HepG2 (cell line): ENCODE results near the gene C18orf63. TPM values are rescaled to one million over a fixed set of nuclear protein-coding genes. Genes with fewer than 3 reads are reported as not detected.

Source experiments
- ARID4A ChIP-seq: sonication (generic); formaldehyde crosslinking; IDR thresholded peaks from 2 replicates; pipeline ENCODE4 v1.5.0; 2020; ENCODE audit warnings: mild to moderate bottlenecking, missing genetic modification reagents, borderline replicate concordance
- ARNT ChIP-seq: fragments of 450-650 bp; IDR thresholded peaks from 2 replicates; pipeline ENCODE4 v1.6.1; 2017
- BRD4 ChIP-seq: sonication (generic); formaldehyde crosslinking; IDR thresholded peaks from 2 replicates; pipeline ENCODE4 v1.4.0; 2020; ENCODE audit warnings: missing genetic modification reagents
- GABPA ChIP-seq, 2 experiments: IDR thresholded peaks; 2 replicates each; pipeline ENCODE4 v1.6.1; 2011 to 2016; ENCODE audit warnings: low read depth in 2 of 2, low read length in 1 of 2, missing biosample characterization in 1 of 2, missing genetic modification characterization in 1 of 2
- HNRNPH1 ChIP-seq: fragments of 200-400 bp; formaldehyde crosslinking; optimal IDR thresholded peaks from 2 replicates; pipeline ENCODE3; 2017; ENCODE audit warnings: mild to moderate bottlenecking, low read depth, low read length
- KAT2B ChIP-seq: fragments of 150-350 bp; IDR thresholded peaks from 2 replicates; pipeline ENCODE4 v1.6.1; 2014; ENCODE audit warnings: low read depth, low read length, borderline replicate concordance
- MLLT10 ChIP-seq: sonication (generic); formaldehyde crosslinking; IDR thresholded peaks from 2 replicates; pipeline ENCODE4 v1.4.0; 2020; ENCODE audit warnings: missing genetic modification reagents
- NCOR1 ChIP-seq: fragments of 200-600 bp; sonication (generic); IDR thresholded peaks from 2 replicates; pipeline ENCODE4 v1.7.0; 2017; ENCODE audit warnings: antibody characterized with exemption, low read length, borderline replicate concordance
- NR3C1 ChIP-seq: sonication (generic); formaldehyde crosslinking; IDR thresholded peaks from 2 replicates; pipeline ENCODE4 v1.4.0; 2020; ENCODE audit warnings: missing genetic modification reagents
- RERE ChIP-seq: IDR thresholded peaks from 2 replicates; pipeline ENCODE4 v1.6.1; 2016; ENCODE audit warnings: low read depth, missing genetic modification reagents, missing compliant biosample characterization
- SCMH1 ChIP-seq: sonication (generic); formaldehyde crosslinking; IDR thresholded peaks from 2 replicates; pipeline ENCODE4 v1.9.0; 2021; ENCODE audit warnings: missing genetic modification reagents, mild to moderate bottlenecking, borderline replicate concordance
- SPEN ChIP-seq: sonication (generic); formaldehyde crosslinking; IDR thresholded peaks from 2 replicates; pipeline ENCODE4 v1.5.1; 2020; ENCODE audit warnings: low read depth, mild to moderate bottlenecking, missing genetic modification reagents
- ZC3H13 ChIP-seq: sonication (generic); formaldehyde crosslinking; IDR thresholded peaks from 2 replicates; pipeline ENCODE4 v1.8.1; 2023; ENCODE audit warnings: mild to moderate bottlenecking, missing genetic modification reagents, moderate library complexity
- ZEB1 ChIP-seq: IDR thresholded peaks from 2 replicates; pipeline ENCODE4 v1.6.1; 2012; ENCODE audit warnings: mild to moderate bottlenecking, low read depth, inconsistent platforms; ENCODE audit not compliant: insufficient replicate concordance
- ZNF12 ChIP-seq: sonication (generic); formaldehyde crosslinking; IDR thresholded peaks from 2 replicates; pipeline ENCODE4 v1.5.0; 2020; ENCODE audit warnings: missing genetic modification reagents
- ZNF264 ChIP-seq: sonication (generic); formaldehyde crosslinking; IDR thresholded peaks from 2 replicates; pipeline ENCODE4 v1.4.0; 2020; ENCODE audit warnings: missing genetic modification reagents
- ZNF501 ChIP-seq: sonication (generic); formaldehyde crosslinking; IDR thresholded peaks from 2 replicates; pipeline ENCODE4 v1.5.1; 2020; ENCODE audit warnings: mild to moderate bottlenecking, moderate library complexity, missing genetic modification reagents
- ZNF775 ChIP-seq: sonication (generic); formaldehyde crosslinking; IDR thresholded peaks from 2 replicates; pipeline ENCODE4 v1.4.0; 2020; ENCODE audit warnings: missing genetic modification reagents, mild to moderate bottlenecking, moderate library complexity, borderline replicate concordance
- polyA plus RNA-seq, 8 experiments: library from polyadenylated mRNA; depleted of rRNA in 3 of 8; stranded (reverse) in 7 of 8; unstranded in 1 of 8; fragments of >200 nt; fragmentation: Illumina TruSeq in 4 of 8; extraction: Trizol in 4 of 8; gene quantifications; 2 replicates each; pipeline versions ENCODE4 v1.2.1 to v1.2.3, GENCODE V29; 2011 to 2016; ENCODE audit warnings: low read depth in 4 of 8, missing spikeins in 1 of 8, mixed read lengths in 1 of 8; ENCODE audit not compliant: insufficient read depth in 1 of 8
- total RNA-seq, 5 experiments: library from RNA; depleted of rRNA; stranded (reverse); fragments of >200 nt; fragmentation: Illumina TruSeq; extraction: Trizol; gene quantifications; 2 replicates each; pipeline ENCODE4 v1.2.3, GENCODE V29; 2016; ENCODE audit warnings: low read depth in 1 of 5
- TF ChIP-seq, protein P1 (sequence below): sonication (generic); formaldehyde crosslinking; IDR thresholded peaks from 2 replicates; pipeline ENCODE4 v1.5.0; 2020; ENCODE audit warnings: missing genetic modification reagents, mild to moderate bottlenecking, borderline replicate concordance

Gene C18orf63
- total and polyA plus RNA-seq, 2 of the 13 experiments (the other 11 are each of a cell fraction or from before 2014, with no cell fraction given) = 0.01 TPM; not detected in 1

DNA sequence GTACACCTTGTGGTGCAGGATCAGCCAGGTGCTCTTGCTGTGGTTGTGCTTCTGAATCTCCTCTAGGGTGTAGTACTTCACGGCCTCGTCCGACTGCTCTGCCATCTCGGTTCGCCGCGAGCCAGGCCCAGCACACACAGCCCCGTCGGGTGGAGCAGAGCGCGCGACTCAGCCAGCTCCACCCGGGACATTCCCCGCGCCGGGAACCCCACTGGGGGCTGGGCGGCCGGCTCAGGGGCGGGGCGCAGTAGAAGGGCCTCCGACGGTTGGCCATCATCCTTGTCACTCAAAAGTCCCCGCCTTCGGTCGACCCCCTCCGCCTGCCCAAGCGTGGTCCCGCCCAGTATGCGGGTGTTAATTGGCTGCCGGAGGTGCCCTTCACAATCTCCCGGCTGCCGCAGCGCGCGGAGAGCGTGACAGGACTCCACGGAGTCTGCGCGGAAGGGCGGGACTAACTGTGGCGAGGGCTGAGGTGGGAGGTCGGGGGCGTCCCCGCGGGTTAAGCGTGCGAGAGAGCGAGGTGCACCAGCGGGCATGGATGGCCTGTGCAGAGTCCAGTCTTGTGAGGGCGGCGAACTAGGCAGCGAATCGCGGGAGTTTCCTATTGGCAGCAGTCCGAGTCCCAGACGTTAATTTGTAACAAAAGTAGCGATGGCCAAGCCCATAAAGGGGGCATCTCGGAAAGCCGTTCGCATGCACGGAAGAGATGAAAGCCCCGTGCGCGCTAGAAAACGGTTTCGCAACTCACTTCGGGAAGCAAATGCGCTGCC, 23.7 kb upstream of the C18orf63 start, which contains the start of gene CYB5A (continued):
- peak; percentile 50; the same call in 1 of the 2 replicates for TF ChIP-seq ARID4A
- peak; percentile 32; the same call in 1 of the 2 replicates for TF ChIP-seq GABPA (IDR thresholded peaks at IDR 0.05; ENCODE audit: low read depth, low read length)
- peak; percentile 41 for TF ChIP-seq GABPA (CRISPR knock-in tag; IDR thresholded peaks at IDR 0.05; ENCODE audit: low read depth)
- TF ChIP-seq ZNF264 (CRISPR knock-in tag) = peak; percentile 99
- no peak for TF ChIP-seq ARNT
- no peak for TF ChIP-seq NR3C1 (CRISPR knock-in tag)
- TF ChIP-seq ZEB1 = no peak
- TF ChIP-seq HNRNPH1 = no peak
- TF ChIP-seq NCOR1 = peak; percentile 86
- TF ChIP-seq SPEN (CRISPR knock-in tag) = peak; percentile 90
- no peak for TF ChIP-seq MLLT10 (CRISPR knock-in tag)
- TF ChIP-seq ZNF12 (CRISPR knock-in tag) = no peak
- TF ChIP-seq RERE (CRISPR knock-in tag) = 0 out of 2 replicates have a peak, but pooled peaks have one; percentile 40
- TF ChIP-seq BRD4 (CRISPR knock-in tag) = no peak; the same call in 1 of the 2 replicates
- peak; percentile 82 for TF ChIP-seq ZNF501 (CRISPR knock-in tag)
- TF ChIP-seq KAT2B = no peak
- TF ChIP-seq SCMH1 (CRISPR knock-in tag) = no peak
- TF ChIP-seq ZNF775 (CRISPR knock-in tag) = no peak
- TF ChIP-seq, protein P1, sequence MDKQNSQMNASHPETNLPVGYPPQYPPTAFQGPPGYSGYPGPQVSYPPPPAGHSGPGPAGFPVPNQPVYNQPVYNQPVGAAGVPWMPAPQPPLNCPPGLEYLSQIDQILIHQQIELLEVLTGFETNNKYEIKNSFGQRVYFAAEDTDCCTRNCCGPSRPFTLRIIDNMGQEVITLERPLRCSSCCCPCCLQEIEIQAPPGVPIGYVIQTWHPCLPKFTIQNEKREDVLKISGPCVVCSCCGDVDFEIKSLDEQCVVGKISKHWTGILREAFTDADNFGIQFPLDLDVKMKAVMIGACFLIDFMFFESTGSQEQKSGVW (CRISPR knock-in tag) = no peak
- TF ChIP-seq ZC3H13 (CRISPR knock-in tag) = no peak; the same call in 1 of the 2 replicates
